ENCODE data around the gene DPH7.

DNA sequence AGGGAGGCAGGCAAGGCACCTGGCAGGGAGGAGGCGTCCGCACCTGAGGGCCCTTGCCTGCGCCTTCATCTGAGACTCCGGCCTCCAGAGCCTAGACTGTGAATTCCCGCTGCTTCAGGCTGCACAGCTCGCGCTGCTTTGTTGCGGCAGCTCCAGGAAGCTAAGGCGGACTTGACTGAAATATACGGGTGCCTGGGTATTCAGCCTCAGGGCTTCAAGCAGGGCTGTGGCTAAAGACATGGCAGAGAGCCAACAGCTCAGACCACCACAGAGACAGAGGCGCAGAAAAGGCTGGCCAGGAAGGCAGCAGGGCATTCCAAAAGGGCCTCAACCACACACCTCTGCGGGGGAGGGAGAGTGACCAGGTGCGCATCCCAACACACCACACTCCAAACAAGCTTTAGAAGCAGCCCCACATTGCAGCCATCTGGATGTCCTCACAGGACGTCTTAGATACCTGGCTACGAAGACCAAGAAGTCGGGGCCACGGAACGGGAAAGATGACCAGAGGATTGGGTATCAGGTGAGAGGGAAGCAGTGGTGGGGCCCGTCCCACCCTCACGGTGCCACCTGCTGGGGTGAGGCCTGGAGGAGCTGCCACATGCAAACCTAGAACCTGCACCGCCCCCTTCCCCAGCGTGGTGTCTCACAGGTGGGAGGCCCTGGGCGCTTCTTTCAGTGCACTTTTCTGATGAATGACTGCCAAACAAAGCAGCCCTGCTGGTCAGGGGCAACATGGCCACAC lies 1.7 kb upstream of the DPH7 start:
- TF ChIP-seq, protein P1, sequence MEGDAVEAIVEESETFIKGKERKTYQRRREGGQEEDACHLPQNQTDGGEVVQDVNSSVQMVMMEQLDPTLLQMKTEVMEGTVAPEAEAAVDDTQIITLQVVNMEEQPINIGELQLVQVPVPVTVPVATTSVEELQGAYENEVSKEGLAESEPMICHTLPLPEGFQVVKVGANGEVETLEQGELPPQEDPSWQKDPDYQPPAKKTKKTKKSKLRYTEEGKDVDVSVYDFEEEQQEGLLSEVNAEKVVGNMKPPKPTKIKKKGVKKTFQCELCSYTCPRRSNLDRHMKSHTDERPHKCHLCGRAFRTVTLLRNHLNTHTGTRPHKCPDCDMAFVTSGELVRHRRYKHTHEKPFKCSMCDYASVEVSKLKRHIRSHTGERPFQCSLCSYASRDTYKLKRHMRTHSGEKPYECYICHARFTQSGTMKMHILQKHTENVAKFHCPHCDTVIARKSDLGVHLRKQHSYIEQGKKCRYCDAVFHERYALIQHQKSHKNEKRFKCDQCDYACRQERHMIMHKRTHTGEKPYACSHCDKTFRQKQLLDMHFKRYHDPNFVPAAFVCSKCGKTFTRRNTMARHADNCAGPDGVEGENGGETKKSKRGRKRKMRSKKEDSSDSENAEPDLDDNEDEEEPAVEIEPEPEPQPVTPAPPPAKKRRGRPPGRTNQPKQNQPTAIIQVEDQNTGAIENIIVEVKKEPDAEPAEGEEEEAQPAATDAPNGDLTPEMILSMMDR (IDR thresholded peaks at IDR 0.05; ENCODE audit: poor library complexity): no peak
- TF ChIP-seq EZH2 (IDR thresholded peaks at IDR 0.05; ENCODE audit: borderline replicate concordance) (no peak), EZH2phosphoT487 (IDR thresholded peaks at IDR 0.05; ENCODE audit: low read depth, severe bottlenecking, unreplicated experiment) (no peak)

All from hepatocyte (in vitro differentiated cells).